ENCODE measurements around the gene EFHC1. TPM values are rescaled to one million over a fixed set of nuclear protein-coding genes. Genes with fewer than 3 reads are reported as not detected.

Gene EFHC1
- total RNA-seq, 3 donors from 2014 or later: 26.2 to 55.8 (median 36.7) TPM

GRCh38 chr6:52534363-52534762 is 114.2 kb downstream of the EFHC1 start:
- no peaks in the 10 kb centered on the region for H3K27me3 ChIP-seq
- H3K36me3 ChIP-seq: no peaks in the 10 kb centered on the region
- no peaks in the 10 kb centered on the region for H3K9me3 ChIP-seq
- TF ChIP-seq CTCF (IDR thresholded peaks at IDR 0.05) (no peak), POLR2A (IDR thresholded peaks at IDR 0.05) (no peak), POLR2AphosphoS5 (IDR thresholded peaks at IDR 0.05) (no peak)
- no peak overlapping the region for H3K27ac ChIP-seq
- DNase-seq (ENCODE audit: low spot score in 2 of 2): no peak
- H3K4me1 ChIP-seq: peaks cover 0 to 11% of the 10 kb centered on the region in 2 donors
- intact Hi-C loops (cut with DNase I; ENCODE audit: low total_unique reads): no loop called here
- no peak overlapping the region for H3K4me3 ChIP-seq

- H3K4me3 ChIP-seq: no peak overlapping the region
- TF ChIP-seq POLR2A (IDR thresholded peaks at IDR 0.05): no peak
- no peak for DNase-seq (ENCODE audit: low spot score in 2 of 2)
- H3K4me1 ChIP-seq: peaks cover 0 to 11% of the 10 kb centered on the region in 2 donors
- no peaks in the 10 kb centered on the region for H3K9me3 ChIP-seq
- no peaks in the 10 kb centered on the region for H3K36me3 ChIP-seq
- intact Hi-C loops (cut with DNase I; ENCODE audit: low total_unique reads): no loop called here
- no peaks in the 10 kb centered on the region for H3K27me3 ChIP-seq
- H3K27ac ChIP-seq: no peak overlapping the region
Measured at GRCh38 chr6:52534966-52535390, 114.8 kb downstream of the EFHC1 start.

GRCh38 chr6:52535711-52536423 is 115.7 kb downstream of the EFHC1 start:
- Histone ChIP-seq H3K36me3 (no peaks in the 10 kb centered on the region), H3K4me3 (no peak overlapping the region), H3K27ac (no peak overlapping the region), H3K27me3 (no peaks in the 10 kb centered on the region), H3K9me3 (no peaks in the 10 kb centered on the region), H3K4me1 (peaks cover 0 to 11% of the 10 kb centered on the region in 2 donors)
- intact Hi-C loops (cut with DNase I; ENCODE audit: low total_unique reads): no loop called here
- no peak for TF ChIP-seq CTCF (IDR thresholded peaks at IDR 0.05)
- no peak for TF ChIP-seq POLR2AphosphoS5 (IDR thresholded peaks at IDR 0.05)
- no peak for TF ChIP-seq POLR2A (IDR thresholded peaks at IDR 0.05)
- DNase-seq (ENCODE audit: low spot score in 2 of 2): no peak

GRCh38 chr6:52536424-52536916 is 116.3 kb downstream of the EFHC1 start:
- H3K4me1 ChIP-seq: peaks cover 0 to 11% of the 10 kb centered on the region in 2 donors
- TF ChIP-seq CTCF (IDR thresholded peaks at IDR 0.05): no peak
- no peak for TF ChIP-seq POLR2AphosphoS5 (IDR thresholded peaks at IDR 0.05)
- TF ChIP-seq POLR2A (IDR thresholded peaks at IDR 0.05): no peak
- no peaks in the 10 kb centered on the region for H3K27me3 ChIP-seq
- no peaks in the 10 kb centered on the region for H3K36me3 ChIP-seq
- no peaks in the 10 kb centered on the region for H3K9me3 ChIP-seq
- no peak for DNase-seq (ENCODE audit: low spot score in 2 of 2)
- peak overlapping the region in 1 of 2 donors; percentile 22 for H3K27ac ChIP-seq
- intact Hi-C loops (cut with DNase I; ENCODE audit: low total_unique reads): no loop called here
- no peak overlapping the region for H3K4me3 ChIP-seq

- H3K27ac ChIP-seq: peak overlapping the region; percentile 17 to 22
- DNase-seq (ENCODE audit: low spot score in 2 of 2): no peak
- intact Hi-C loops (cut with DNase I; ENCODE audit: low total_unique reads): no loop called here
- no peaks in the 10 kb centered on the region for H3K9me3 ChIP-seq
- TF ChIP-seq POLR2A (IDR thresholded peaks at IDR 0.05) (no peak), CTCF (IDR thresholded peaks at IDR 0.05) (no peak), POLR2AphosphoS5 (IDR thresholded peaks at IDR 0.05) (no peak)
- no peak overlapping the region for H3K4me3 ChIP-seq
- H3K27me3 ChIP-seq: no peaks in the 10 kb centered on the region
- H3K4me1 ChIP-seq: peaks cover 0 to 11% of the 10 kb centered on the region in 2 donors
- no peaks in the 10 kb centered on the region for H3K36me3 ChIP-seq
Measured at GRCh38 chr6:52537001-52537753, 117.0 kb downstream of the EFHC1 start.

Measured in breast epithelium (tissue), 4 donors.